ENCODE data around the gene FARSA.
A peak's percentile ranks its signal among the peaks of the same experiment; 100 is the strongest.
"Not testable (repeated sequence)": the region's sequence is repeated elsewhere in the genome, so short reads cannot be mapped to it uniquely, and the experiment has no call there.

The FARSA gene

GRCh38 chr19:12933287-12934072 lies at the start of gene FARSA:
Gene FARSA (minus strand): TSS chr19:12933711. CDS start chr19:12933696, 15 bp downstream.
- DNase-seq (ENCODE audit: low spot score): peak; percentile 95

- DNase-seq (ENCODE audit: low spot score): no peak
These were observed 49.6 kb upstream of the FARSA start for GRCh38 chr19:12983091-12983490.

GRCh38 chr19:12982648-12983047 lies 49.1 kb upstream of the FARSA start:
- no peak for DNase-seq (ENCODE audit: low spot score)

GRCh38 chr19:12979974-12980373 lies 46.5 kb upstream of the FARSA start:
- DNase-seq (ENCODE audit: low spot score): no peak

- DNase-seq (ENCODE audit: low spot score): not testable (repeated sequence)
These were observed 42.6 kb upstream of the FARSA start for GRCh38 chr19:12976109-12976508.

- no peak for DNase-seq (ENCODE audit: low spot score)
These were observed 41.8 kb upstream of the FARSA start for GRCh38 chr19:12975221-12975741.

GRCh38 chr19:12974301-12975220 lies 41.0 kb upstream of the FARSA start:
- DNase-seq (ENCODE audit: low spot score): no peak

GRCh38 chr19:12973236-12973635 lies 39.7 kb upstream of the FARSA start:
- no peak for DNase-seq (ENCODE audit: low spot score)

- no peak for DNase-seq (ENCODE audit: low spot score)
These were observed 36.7 kb upstream of the FARSA start for GRCh38 chr19:12970070-12970820.

- DNase-seq (ENCODE audit: low spot score): no peak
These were observed 35.9 kb upstream of the FARSA start, which contains the start of gene DAND5 for GRCh38 chr19:12969292-12969988. Gene DAND5 (plus strand): TSS chr19:12969576. CDS start chr19:12969661, 85 bp downstream.

GRCh38 chr19:12967907-12968306 lies 34.4 kb upstream of the FARSA start:
- DNase-seq (ENCODE audit: low spot score): no peak

- DNase-seq (ENCODE audit: low spot score): no peak
These were observed 32.3 kb upstream of the FARSA start for GRCh38 chr19:12965812-12966135.

GRCh38 chr19:12965017-12965811 lies 31.7 kb upstream of the FARSA start:
- DNase-seq (ENCODE audit: low spot score): peak; percentile 89

- no peak for DNase-seq (ENCODE audit: low spot score)
These were observed 26.0 kb upstream of the FARSA start for GRCh38 chr19:12959481-12959880.

- not testable (repeated sequence) for DNase-seq (ENCODE audit: low spot score)
These were observed 24.0 kb upstream of the FARSA start for GRCh38 chr19:12957389-12957952.

- DNase-seq (ENCODE audit: low spot score): peak; percentile 87
These were observed 23.2 kb upstream of the FARSA start, which contains the start of gene GADD45GIP1 for GRCh38 chr19:12956446-12957388. Gene GADD45GIP1 (minus strand): TSS chr19:12957223. CDS start chr19:12957212, 11 bp downstream.

GRCh38 chr19:12955996-12956395 lies 22.5 kb upstream of the FARSA start:
- no peak for DNase-seq (ENCODE audit: low spot score)

GRCh38 chr19:12955575-12955974 lies 22.1 kb upstream of the FARSA start:
- DNase-seq (ENCODE audit: low spot score): not testable (repeated sequence)

- DNase-seq (ENCODE audit: low spot score): no peak
These were observed 21.1 kb upstream of the FARSA start for GRCh38 chr19:12954612-12954962.
